Measurements from ENCODE around the gene COL27A1. TPM values are rescaled to one million over a fixed set of nuclear protein-coding genes. Genes with fewer than 3 reads are reported as not detected.

Gene COL27A1
- polyA plus RNA-seq, 1 donor (not counting 4 experiments of a cell fraction or from before 2014, with no cell fraction given) = 14.0 TPM

DNA sequence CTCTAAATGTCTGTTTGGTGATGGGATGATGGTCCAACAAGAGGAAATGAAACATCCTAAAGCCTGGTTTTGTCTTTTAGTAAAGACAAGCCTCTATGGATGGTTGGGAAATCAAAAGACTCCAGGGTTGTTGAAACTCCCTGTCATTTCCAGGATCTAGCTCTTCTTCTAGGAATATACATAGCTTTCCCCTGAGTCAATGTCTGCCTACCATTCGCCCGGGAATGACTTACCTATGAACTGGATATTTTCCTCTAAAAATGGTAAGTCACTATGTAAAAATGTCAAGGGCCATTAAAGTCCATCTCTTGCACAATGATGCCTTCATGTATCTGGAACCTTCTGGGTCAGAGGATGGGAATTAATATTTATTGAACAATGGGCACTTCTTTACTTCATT lies 45.2 kb upstream of the COL27A1 start:
- TF ChIP-seq EZH2 (IDR thresholded peaks at IDR 0.05; ENCODE audit: low read length) = no peak
- TF ChIP-seq, protein P1, sequence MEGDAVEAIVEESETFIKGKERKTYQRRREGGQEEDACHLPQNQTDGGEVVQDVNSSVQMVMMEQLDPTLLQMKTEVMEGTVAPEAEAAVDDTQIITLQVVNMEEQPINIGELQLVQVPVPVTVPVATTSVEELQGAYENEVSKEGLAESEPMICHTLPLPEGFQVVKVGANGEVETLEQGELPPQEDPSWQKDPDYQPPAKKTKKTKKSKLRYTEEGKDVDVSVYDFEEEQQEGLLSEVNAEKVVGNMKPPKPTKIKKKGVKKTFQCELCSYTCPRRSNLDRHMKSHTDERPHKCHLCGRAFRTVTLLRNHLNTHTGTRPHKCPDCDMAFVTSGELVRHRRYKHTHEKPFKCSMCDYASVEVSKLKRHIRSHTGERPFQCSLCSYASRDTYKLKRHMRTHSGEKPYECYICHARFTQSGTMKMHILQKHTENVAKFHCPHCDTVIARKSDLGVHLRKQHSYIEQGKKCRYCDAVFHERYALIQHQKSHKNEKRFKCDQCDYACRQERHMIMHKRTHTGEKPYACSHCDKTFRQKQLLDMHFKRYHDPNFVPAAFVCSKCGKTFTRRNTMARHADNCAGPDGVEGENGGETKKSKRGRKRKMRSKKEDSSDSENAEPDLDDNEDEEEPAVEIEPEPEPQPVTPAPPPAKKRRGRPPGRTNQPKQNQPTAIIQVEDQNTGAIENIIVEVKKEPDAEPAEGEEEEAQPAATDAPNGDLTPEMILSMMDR (optimal IDR thresholded peaks at IDR 0.05 in 1 of 3, IDR thresholded peaks at IDR 0.05 in 1 of 3, conservative IDR thresholded peaks at IDR 0.05 in 1 of 3; ENCODE audit: extremely low read depth in 1 of 3, insufficient read depth in 2 of 3, low read length in 3 of 3) = no peak
- Histone ChIP-seq H3K9ac (ENCODE audit: control insufficient read depth, extremely low read depth, insufficient read depth, low read length) (no peak overlapping the region), H3K4me1 (ENCODE audit: control insufficient read depth, extremely low read depth, insufficient read depth, low read length) (peaks cover 9% of the 10 kb centered on the region), H3K4me2 (ENCODE audit: control insufficient read depth, extremely low read depth, insufficient read depth, low read depth, low read length) (no peak overlapping the region), H3K27me3 (ENCODE audit: control insufficient read depth, extremely low read depth, insufficient read depth, low read length) (peaks cover 4% of the 10 kb centered on the region), H3K36me3 (ENCODE audit: control insufficient read depth in 2 of 2, extremely low read depth in 1 of 2, insufficient read depth in 2 of 2, low read length in 2 of 2) (no peaks in the 10 kb centered on the region), H3K79me2 (ENCODE audit: control insufficient read depth, insufficient read depth, low read length) (no peaks in the 10 kb centered on the region), H3K4me3 (ENCODE audit: control insufficient read depth in 2 of 3, extremely low read depth in 1 of 3, insufficient read depth in 2 of 3, low read depth in 1 of 3, low read length in 3 of 3) (no peak overlapping the region), H4K20me1 (ENCODE audit: control insufficient read depth, extremely low read depth, insufficient read depth, low read length) (no peaks in the 10 kb centered on the region), H2AFZ (ENCODE audit: control insufficient read depth, low read length) (no peak overlapping the region), H3K9me1 (ENCODE audit: control insufficient read depth, extremely low read depth, insufficient read depth, low read length) (no peaks in the 10 kb centered on the region), H3K27ac (ENCODE audit: control insufficient read depth, insufficient read depth, low read length) (no peak overlapping the region), H3K9me3 (ENCODE audit: control insufficient read depth, low read depth, low read length) (no peaks in the 10 kb centered on the region)
- FAIRE-seq (peak; percentile 69), DNase-seq (ENCODE audit: low read depth, low spot score) (no peak)
- dilution Hi-C loops (cut with MboI; ENCODE audit: extremely low pct_ligation_motif_present, low sequenced_read_pairs) = no loop called here

DNA sequence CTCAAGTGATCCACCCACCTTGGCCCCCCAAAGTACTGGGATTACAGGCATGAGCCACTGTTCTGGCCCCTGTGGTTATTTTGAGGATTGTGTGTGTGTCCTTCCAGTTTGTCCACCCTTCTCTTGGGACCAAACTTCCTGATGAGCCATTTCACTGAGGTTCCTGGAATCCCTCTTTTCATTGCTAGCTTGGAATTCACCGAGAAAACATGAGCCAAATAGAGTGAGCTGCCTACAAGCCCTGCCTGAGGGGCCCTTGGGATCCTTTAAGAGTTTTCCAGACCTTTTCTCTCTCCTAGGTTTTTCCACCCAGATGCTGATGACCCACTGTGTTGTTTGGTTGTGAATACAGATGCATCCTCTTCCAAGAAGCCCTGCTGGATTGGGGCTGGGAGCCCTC lies 43.0 kb upstream of the COL27A1 start:
- Histone ChIP-seq H3K4me1 (ENCODE audit: control insufficient read depth, extremely low read depth, insufficient read depth, low read length) (peaks cover 9% of the 10 kb centered on the region), H3K36me3 (ENCODE audit: control insufficient read depth in 2 of 2, extremely low read depth in 1 of 2, insufficient read depth in 2 of 2, low read length in 2 of 2) (no peaks in the 10 kb centered on the region), H3K27me3 (ENCODE audit: control insufficient read depth, extremely low read depth, insufficient read depth, low read length) (peaks cover 4% of the 10 kb centered on the region), H3K4me2 (ENCODE audit: control insufficient read depth, extremely low read depth, insufficient read depth, low read depth, low read length) (no peak overlapping the region), H3K9ac (ENCODE audit: control insufficient read depth, extremely low read depth, insufficient read depth, low read length) (no peak overlapping the region), H4K20me1 (ENCODE audit: control insufficient read depth, extremely low read depth, insufficient read depth, low read length) (no peaks in the 10 kb centered on the region), H3K27ac (ENCODE audit: control insufficient read depth, insufficient read depth, low read length) (no peak overlapping the region), H3K79me2 (ENCODE audit: control insufficient read depth, insufficient read depth, low read length) (no peaks in the 10 kb centered on the region), H3K9me1 (ENCODE audit: control insufficient read depth, extremely low read depth, insufficient read depth, low read length) (no peaks in the 10 kb centered on the region), H2AFZ (ENCODE audit: control insufficient read depth, low read length) (no peak overlapping the region), H3K9me3 (ENCODE audit: control insufficient read depth, low read depth, low read length) (no peaks in the 10 kb centered on the region), H3K4me3 (ENCODE audit: control insufficient read depth in 2 of 3, extremely low read depth in 1 of 3, insufficient read depth in 2 of 3, low read depth in 1 of 3, low read length in 3 of 3) (no peak overlapping the region)
- FAIRE-seq (no peak), DNase-seq (ENCODE audit: low read depth, low spot score) (no peak)
- dilution Hi-C loops (cut with MboI; ENCODE audit: extremely low pct_ligation_motif_present, low sequenced_read_pairs) = no loop called here
- TF ChIP-seq EZH2 (IDR thresholded peaks at IDR 0.05; ENCODE audit: low read length) = no peak
- TF ChIP-seq, protein P1 (optimal IDR thresholded peaks at IDR 0.05 in 1 of 3, IDR thresholded peaks at IDR 0.05 in 1 of 3, conservative IDR thresholded peaks at IDR 0.05 in 1 of 3; ENCODE audit: extremely low read depth in 1 of 3, insufficient read depth in 2 of 3, low read length in 3 of 3) = no peak

Data from keratinocyte (primary cell).